Measurements from ENCODE around the gene PRPF4.

Gene PRPF4

DNA sequence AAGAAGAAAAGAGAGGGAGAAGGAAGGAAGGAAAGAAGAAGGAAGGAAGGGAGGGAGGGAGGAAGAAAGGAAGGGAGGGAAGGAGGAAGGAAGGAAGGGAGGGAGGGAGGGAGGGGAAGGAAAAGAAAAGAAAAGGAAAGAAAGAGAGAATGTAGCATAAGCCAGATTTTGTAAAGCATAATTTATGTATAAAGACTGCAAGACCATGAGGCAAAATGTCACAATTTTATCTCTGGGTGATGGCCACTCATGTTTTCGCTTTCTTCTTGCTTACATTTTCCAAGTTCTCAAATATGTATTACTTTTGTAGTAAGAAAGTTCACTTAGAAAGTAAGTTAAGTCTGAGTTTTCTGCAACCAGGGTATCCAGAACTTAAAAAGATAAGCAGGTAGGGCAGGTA is 31.1 kb downstream of the PRPF4 start:
- Mint-ChIP-seq H3K36me3 (ENCODE audit: insufficient read depth) (no peaks in the 10 kb centered on the region), H3K4me3 (no peak overlapping the region), H3K9me3 (no peaks in the 10 kb centered on the region), H3K27ac (ENCODE audit: low read depth) (no peak overlapping the region), H3K4me1 (no peaks in the 10 kb centered on the region), H3K27me3 (peaks cover 20% of the 10 kb centered on the region)
- DNase-seq (ENCODE audit: low spot score in 2 of 2) (no peak), ATAC-seq (replicated peaks; ENCODE audit: extremely low read depth, poor library complexity, severe bottlenecking) (no peak)

DNA sequence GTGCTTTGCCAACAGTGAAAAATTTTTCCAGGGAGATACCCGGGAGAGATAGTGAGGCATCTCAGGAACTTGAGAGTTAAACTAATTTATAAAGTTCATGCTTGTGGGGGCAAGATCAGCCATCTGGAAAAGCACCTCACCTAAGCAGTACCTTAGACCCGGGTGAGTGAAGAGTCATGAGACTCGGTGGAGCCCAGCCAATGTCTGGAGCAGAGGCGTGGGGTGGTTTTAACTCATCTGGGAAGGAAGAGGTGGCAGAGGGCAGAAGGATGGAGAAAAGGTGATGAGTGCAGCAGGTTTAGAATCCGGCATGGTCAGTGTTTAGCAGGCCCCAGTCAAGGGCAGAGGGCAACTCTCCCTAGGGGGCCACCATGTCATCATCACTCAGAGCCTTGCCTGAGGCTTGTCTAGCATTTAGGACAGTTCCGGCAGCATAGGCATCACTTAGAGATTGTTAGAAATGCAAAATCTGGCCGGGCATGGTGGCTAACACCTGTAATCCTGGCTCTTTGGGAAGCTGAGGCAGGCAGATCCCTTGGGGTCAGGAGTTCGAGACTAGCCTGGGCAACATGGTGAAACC is 32.0 kb downstream of the PRPF4 start:
- H3K4me1 Mint-ChIP-seq: no peaks in the 10 kb centered on the region
- DNase-seq (ENCODE audit: low spot score in 2 of 2) (no peak), ATAC-seq (replicated peaks; ENCODE audit: extremely low read depth, poor library complexity, severe bottlenecking) (no peak)
- H3K4me3 Mint-ChIP-seq: no peak overlapping the region
- no peaks in the 10 kb centered on the region for H3K36me3 Mint-ChIP-seq (ENCODE audit: insufficient read depth)
- no peaks in the 10 kb centered on the region for H3K9me3 Mint-ChIP-seq
- peaks cover 11% of the 10 kb centered on the region for H3K27me3 Mint-ChIP-seq
- no peak overlapping the region for H3K27ac Mint-ChIP-seq (ENCODE audit: low read depth)

GRCh38 chr9:113309204-113309813 is 33.9 kb downstream of the PRPF4 start:
- no peak for DNase-seq (ENCODE audit: low spot score in 2 of 2)
- Mint-ChIP-seq H3K4me3 (no peak overlapping the region), H3K4me1 (no peaks in the 10 kb centered on the region), H3K27ac (ENCODE audit: low read depth) (no peak overlapping the region), H3K27me3 (no peaks in the 10 kb centered on the region), H3K36me3 (ENCODE audit: insufficient read depth) (no peaks in the 10 kb centered on the region), H3K9me3 (no peaks in the 10 kb centered on the region)
- no peak for ATAC-seq (replicated peaks; ENCODE audit: extremely low read depth, poor library complexity, severe bottlenecking)

DNA sequence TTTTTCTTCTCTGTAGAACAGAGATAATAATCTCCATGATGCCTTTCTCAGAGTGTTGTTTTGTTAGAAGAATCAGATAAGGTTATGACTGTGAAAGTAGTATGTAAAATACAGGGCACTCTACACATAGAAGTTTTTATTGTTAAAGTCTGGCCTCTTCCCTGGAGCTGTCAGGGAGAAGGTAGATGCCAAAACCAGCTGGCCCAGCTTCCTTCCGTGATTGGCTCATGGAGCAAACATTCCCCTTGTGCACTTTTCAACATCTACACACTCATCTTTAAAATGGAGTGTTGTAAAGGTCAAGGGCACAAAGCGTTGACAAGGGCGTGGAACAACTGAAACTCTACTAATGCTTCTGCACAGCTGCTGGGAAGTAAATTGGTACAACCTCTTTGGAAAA is 35.1 kb downstream of the PRPF4 start:
- DNase-seq (ENCODE audit: low spot score in 2 of 2) (no peak), ATAC-seq (replicated peaks; ENCODE audit: extremely low read depth, poor library complexity, severe bottlenecking) (no peak)
- H3K4me1 Mint-ChIP-seq: no peaks in the 10 kb centered on the region
- no peaks in the 10 kb centered on the region for H3K9me3 Mint-ChIP-seq
- no peak overlapping the region for H3K4me3 Mint-ChIP-seq
- no peaks in the 10 kb centered on the region for H3K36me3 Mint-ChIP-seq (ENCODE audit: insufficient read depth)
- no peak overlapping the region for H3K27ac Mint-ChIP-seq (ENCODE audit: low read depth)
- H3K27me3 Mint-ChIP-seq: peaks cover 9% of the 10 kb centered on the region

- Mint-ChIP-seq H3K36me3 (ENCODE audit: insufficient read depth) (no peaks in the 10 kb centered on the region), H3K4me3 (no peak overlapping the region), H3K9me3 (no peaks in the 10 kb centered on the region), H3K4me1 (no peaks in the 10 kb centered on the region), H3K27me3 (peaks cover 19% of the 10 kb centered on the region), H3K27ac (ENCODE audit: low read depth) (no peak overlapping the region)
- ATAC-seq (replicated peaks; ENCODE audit: extremely low read depth, poor library complexity, severe bottlenecking): no peak
- no peak for DNase-seq (ENCODE audit: low spot score in 2 of 2)
Measured at GRCh38 chr9:113311961-113312360, 36.5 kb downstream of the PRPF4 start.

DNA sequence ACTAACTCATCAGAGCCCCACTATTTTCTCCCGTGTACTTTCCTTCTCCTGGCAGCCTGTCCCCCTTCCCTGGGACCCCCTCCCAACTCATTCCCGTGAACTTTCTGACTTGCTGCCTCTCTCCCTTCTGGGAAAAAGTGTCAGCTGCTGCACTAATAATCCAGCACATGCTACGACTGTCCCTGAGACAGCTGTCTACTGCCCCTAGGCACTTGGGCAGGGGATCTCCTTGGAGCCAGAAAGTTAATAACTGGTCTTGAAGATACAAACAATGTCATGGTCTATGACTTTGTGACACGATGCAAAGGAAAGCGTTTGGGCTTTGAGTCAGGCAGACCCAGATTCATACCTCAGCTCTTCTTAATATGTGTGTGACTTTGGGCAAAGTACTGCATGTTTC is 37.8 kb downstream of the PRPF4 start:
- peaks cover 19% of the 10 kb centered on the region for H3K27me3 Mint-ChIP-seq
- no peak overlapping the region for H3K27ac Mint-ChIP-seq (ENCODE audit: low read depth)
- no peak overlapping the region for H3K4me3 Mint-ChIP-seq
- no peak for DNase-seq (ENCODE audit: low spot score in 2 of 2)
- H3K36me3 Mint-ChIP-seq (ENCODE audit: insufficient read depth): no peaks in the 10 kb centered on the region
- no peaks in the 10 kb centered on the region for H3K4me1 Mint-ChIP-seq
- no peaks in the 10 kb centered on the region for H3K9me3 Mint-ChIP-seq
- ATAC-seq (replicated peaks; ENCODE audit: extremely low read depth, poor library complexity, severe bottlenecking): no peak

GRCh38 chr9:113315231-113315630 is 39.8 kb downstream of the PRPF4 start:
- no peak overlapping the region for H3K4me3 Mint-ChIP-seq
- peaks cover 19% of the 10 kb centered on the region for H3K27me3 Mint-ChIP-seq
- no peaks in the 10 kb centered on the region for H3K4me1 Mint-ChIP-seq
- H3K27ac Mint-ChIP-seq (ENCODE audit: low read depth): no peak overlapping the region
- ATAC-seq (replicated peaks; ENCODE audit: extremely low read depth, poor library complexity, severe bottlenecking): no peak
- DNase-seq (ENCODE audit: low spot score in 2 of 2): no peak
- no peaks in the 10 kb centered on the region for H3K9me3 Mint-ChIP-seq
- H3K36me3 Mint-ChIP-seq (ENCODE audit: insufficient read depth): no peaks in the 10 kb centered on the region

- ATAC-seq (replicated peaks; ENCODE audit: extremely low read depth, poor library complexity, severe bottlenecking): no peak
- DNase-seq (ENCODE audit: low spot score in 2 of 2): no peak
- no peaks in the 10 kb centered on the region for H3K4me1 Mint-ChIP-seq
- H3K4me3 Mint-ChIP-seq: no peak overlapping the region
- H3K9me3 Mint-ChIP-seq: no peaks in the 10 kb centered on the region
- H3K27me3 Mint-ChIP-seq: peaks cover 19% of the 10 kb centered on the region
- H3K36me3 Mint-ChIP-seq (ENCODE audit: insufficient read depth): no peaks in the 10 kb centered on the region
- H3K27ac Mint-ChIP-seq (ENCODE audit: low read depth): no peak overlapping the region
Measured at GRCh38 chr9:113316030-113316429, 40.6 kb downstream of the PRPF4 start.

GRCh38 chr9:113317777-113318176 is 42.3 kb downstream of the PRPF4 start:
- H3K4me3 Mint-ChIP-seq: no peak overlapping the region
- H3K27ac Mint-ChIP-seq (ENCODE audit: low read depth): no peak overlapping the region
- ATAC-seq (replicated peaks; ENCODE audit: extremely low read depth, poor library complexity, severe bottlenecking) (no peak), DNase-seq (ENCODE audit: low spot score in 2 of 2) (no peak)
- H3K36me3 Mint-ChIP-seq (ENCODE audit: insufficient read depth): no peaks in the 10 kb centered on the region
- H3K9me3 Mint-ChIP-seq: no peaks in the 10 kb centered on the region
- no peaks in the 10 kb centered on the region for H3K4me1 Mint-ChIP-seq
- peaks cover 19% of the 10 kb centered on the region for H3K27me3 Mint-ChIP-seq

DNA sequence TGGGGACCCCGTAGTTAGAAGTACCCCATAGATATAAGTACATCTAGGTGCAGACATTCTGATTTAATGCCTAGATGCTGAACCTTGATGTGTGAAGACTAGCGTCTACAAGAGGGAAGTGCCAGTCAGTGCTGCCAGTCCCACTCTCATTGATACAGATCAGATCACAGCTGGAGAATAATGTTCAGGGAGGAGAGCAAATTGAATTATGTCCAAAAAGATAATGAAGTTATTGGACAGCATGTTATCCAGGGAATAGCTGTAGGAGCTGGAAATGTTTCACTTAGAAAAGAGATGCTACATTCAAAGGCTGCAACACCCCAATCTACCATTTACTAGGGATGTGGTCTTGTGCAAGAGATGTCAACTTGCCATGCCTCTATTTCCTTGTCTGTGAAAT is 43.6 kb downstream of the PRPF4 start:
- Mint-ChIP-seq H3K4me3 (no peak overlapping the region), H3K4me1 (no peaks in the 10 kb centered on the region), H3K9me3 (no peaks in the 10 kb centered on the region), H3K36me3 (ENCODE audit: insufficient read depth) (no peaks in the 10 kb centered on the region), H3K27ac (ENCODE audit: low read depth) (no peak overlapping the region), H3K27me3 (peaks cover 19% of the 10 kb centered on the region)
- ATAC-seq (replicated peaks; ENCODE audit: extremely low read depth, poor library complexity, severe bottlenecking) (no peak), DNase-seq (ENCODE audit: low spot score in 2 of 2) (no peak)

DNA sequence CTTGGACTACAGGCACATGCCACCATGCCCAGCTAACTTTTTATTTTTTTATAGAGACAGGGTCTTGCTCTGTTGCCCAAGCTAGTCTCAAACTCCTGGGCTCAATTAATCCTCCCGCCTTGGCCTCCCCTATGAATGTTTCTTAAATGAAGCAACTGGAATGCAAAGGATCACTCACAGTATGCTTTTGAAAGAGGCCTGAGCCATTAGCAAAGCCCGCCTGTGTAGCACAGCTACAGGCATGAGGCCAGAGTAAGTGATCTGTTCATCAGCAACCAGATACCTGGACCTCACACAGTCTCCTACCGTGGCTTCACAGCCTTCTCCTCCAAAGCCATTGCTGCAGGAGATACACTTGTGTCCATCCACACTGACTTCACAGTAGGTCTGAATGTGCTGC is 44.6 kb downstream of the PRPF4 start:
- H3K9me3 Mint-ChIP-seq: no peaks in the 10 kb centered on the region
- H3K36me3 Mint-ChIP-seq (ENCODE audit: insufficient read depth): no peaks in the 10 kb centered on the region
- no peak for DNase-seq (ENCODE audit: low spot score in 2 of 2)
- peaks cover 14% of the 10 kb centered on the region for H3K27me3 Mint-ChIP-seq
- H3K27ac Mint-ChIP-seq (ENCODE audit: low read depth): peak overlapping the region; percentile 63
- no peaks in the 10 kb centered on the region for H3K4me1 Mint-ChIP-seq
- no peak overlapping the region for H3K4me3 Mint-ChIP-seq
- no peak for ATAC-seq (replicated peaks; ENCODE audit: extremely low read depth, poor library complexity, severe bottlenecking)

GRCh38 chr9:113322671-113323070 is 47.2 kb downstream of the PRPF4 start:
- no peaks in the 10 kb centered on the region for H3K4me1 Mint-ChIP-seq
- H3K9me3 Mint-ChIP-seq: no peaks in the 10 kb centered on the region
- H3K27ac Mint-ChIP-seq (ENCODE audit: low read depth): no peak overlapping the region
- no peak overlapping the region for H3K4me3 Mint-ChIP-seq
- no peaks in the 10 kb centered on the region for H3K27me3 Mint-ChIP-seq
- no peak for ATAC-seq (replicated peaks; ENCODE audit: extremely low read depth, poor library complexity, severe bottlenecking)
- DNase-seq (ENCODE audit: low spot score in 2 of 2): no peak
- no peaks in the 10 kb centered on the region for H3K36me3 Mint-ChIP-seq (ENCODE audit: insufficient read depth)

DNA sequence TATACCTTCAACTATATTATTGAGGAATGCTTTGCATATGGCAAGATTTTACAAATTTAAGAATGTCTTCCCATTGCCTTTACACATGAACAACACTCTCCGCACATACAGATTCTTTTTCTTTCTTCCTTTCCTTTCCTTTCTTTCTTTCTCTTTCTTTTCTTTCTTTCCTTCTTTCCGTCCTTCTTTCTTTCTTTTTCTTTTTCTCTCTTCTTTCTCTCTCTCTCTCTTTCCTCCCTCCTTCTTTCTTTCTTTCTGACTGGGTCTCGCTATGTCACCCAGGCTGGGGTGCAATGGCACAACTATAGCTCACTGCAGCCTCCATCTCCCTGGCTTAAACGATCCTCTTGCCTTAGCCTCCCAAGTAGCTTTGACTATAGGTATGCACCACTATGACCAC is 50.8 kb downstream of the PRPF4 start:
- Mint-ChIP-seq H3K27ac (ENCODE audit: low read depth) (no peak overlapping the region), H3K4me1 (no peaks in the 10 kb centered on the region), H3K4me3 (no peak overlapping the region), H3K27me3 (no peaks in the 10 kb centered on the region), H3K36me3 (ENCODE audit: insufficient read depth) (no peaks in the 10 kb centered on the region), H3K9me3 (no peaks in the 10 kb centered on the region)
- ATAC-seq (replicated peaks; ENCODE audit: extremely low read depth, poor library complexity, severe bottlenecking): no peak
- DNase-seq (ENCODE audit: low spot score in 2 of 2): no peak
